ENCODE results near the gene KDM5A.

KDM5A gene

DNA sequence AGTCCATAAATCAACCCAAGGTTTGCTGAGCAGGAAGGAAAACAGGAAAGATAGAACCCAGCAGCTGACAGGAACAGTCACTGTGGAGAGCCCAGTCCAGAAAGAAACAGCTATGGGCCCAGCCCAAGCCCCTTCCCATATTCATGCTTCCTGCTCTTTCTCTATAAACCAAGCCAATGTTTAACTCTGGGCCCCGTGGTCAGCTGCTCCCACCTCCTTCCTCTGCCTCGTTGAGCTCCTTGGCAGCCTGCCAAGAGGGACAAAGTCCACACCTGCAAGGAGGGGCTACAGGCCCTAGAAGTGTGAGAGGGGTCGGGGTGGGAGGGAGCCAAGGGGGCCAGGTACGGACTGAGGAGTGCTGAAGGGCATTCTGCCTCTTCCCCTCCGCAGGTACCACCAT, 136.5 kb downstream of the KDM5A start:
- H3K27ac ChIP-seq (ENCODE audit: insufficient read depth, low read depth, low read length, poor library complexity, severe bottlenecking), result no peak overlapping the region
- no peak overlapping the region for H3K4me3 ChIP-seq (ENCODE audit: insufficient read depth, low read depth, low read length)
- H3K36me3 ChIP-seq (ENCODE audit: control insufficient read depth, insufficient read depth, low read length), result no peaks in the 10 kb centered on the region
- no peaks in the 10 kb centered on the region for H3K9me3 ChIP-seq (ENCODE audit: control insufficient read depth, low read length)
- 58 to 71% methylated on average over 4 to 5 of the region's 5 CpGs for WGBS, 2 experiments
- no peaks in the 10 kb centered on the region for H3K4me1 ChIP-seq (ENCODE audit: control insufficient read depth, insufficient read depth, low read length)
- no peaks in the 10 kb centered on the region for H3K27me3 ChIP-seq (ENCODE audit: control insufficient read depth, insufficient read depth, low read length, poor library complexity, severe bottlenecking)

DNA sequence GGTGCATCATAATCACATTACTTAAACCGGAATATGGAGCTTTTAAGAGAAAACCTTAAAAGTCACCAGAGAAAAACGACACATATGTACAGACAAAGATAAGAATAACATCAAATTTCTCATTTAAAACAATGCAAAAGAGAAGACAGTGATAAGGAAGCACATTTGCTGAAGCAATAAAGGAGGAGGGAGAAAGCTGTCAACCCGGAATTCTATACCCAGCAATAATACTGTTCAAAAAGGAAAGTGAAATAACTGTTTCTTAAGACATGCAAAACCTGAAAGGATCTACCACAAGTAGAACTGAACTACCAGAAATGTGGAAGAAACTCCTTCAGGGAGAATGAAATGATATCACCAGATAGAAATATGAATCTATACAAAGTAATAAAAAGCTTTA, 141.8 kb downstream of the KDM5A start:
- Histone ChIP-seq H3K9me3 (ENCODE audit: control insufficient read depth, low read length) (no peaks in the 10 kb centered on the region), H3K4me3 (ENCODE audit: insufficient read depth, low read depth, low read length) (no peak overlapping the region)
- 97 to 100% methylated on average over 1 to 2 of the region's 3 CpGs for WGBS, 2 experiments

DNA sequence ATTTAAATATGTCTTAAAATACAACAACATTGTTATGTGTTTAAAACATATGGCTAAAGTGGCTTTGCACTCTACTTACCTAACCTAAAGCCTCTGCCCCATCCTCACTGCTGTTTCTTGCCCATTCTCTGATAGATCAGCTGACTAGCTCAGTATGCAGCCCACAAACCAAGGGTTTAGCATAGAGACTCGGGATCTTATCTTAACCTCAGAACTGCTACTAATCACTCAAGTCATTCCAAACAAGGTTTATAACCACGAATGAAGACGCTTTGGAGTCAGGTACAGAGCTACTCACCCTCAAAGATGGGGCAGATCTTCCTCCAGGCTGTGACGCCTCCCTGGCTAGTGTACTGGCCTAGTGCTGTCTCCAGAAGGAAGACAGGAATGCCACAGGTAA, 145.7 kb downstream of the KDM5A start:
- H3K27ac ChIP-seq (ENCODE audit: insufficient read depth, low read depth, low read length, poor library complexity, severe bottlenecking), result no peak overlapping the region
- 88 to 90% methylated on average over 4 of the region's 4 CpGs for WGBS, 2 experiments

More for the DNA sequence above, 141.8 kb downstream of the KDM5A start:
- no peaks in the 10 kb centered on the region for H3K36me3 ChIP-seq (ENCODE audit: control insufficient read depth, insufficient read depth, low read length)
- H3K27ac ChIP-seq (ENCODE audit: insufficient read depth, low read depth, low read length, poor library complexity, severe bottlenecking), result no peak overlapping the region
- H3K4me1 ChIP-seq (ENCODE audit: control insufficient read depth, insufficient read depth, low read length), result no peaks in the 10 kb centered on the region
- H3K27me3 ChIP-seq (ENCODE audit: control insufficient read depth, insufficient read depth, low read length, poor library complexity, severe bottlenecking), result no peaks in the 10 kb centered on the region

DNA sequence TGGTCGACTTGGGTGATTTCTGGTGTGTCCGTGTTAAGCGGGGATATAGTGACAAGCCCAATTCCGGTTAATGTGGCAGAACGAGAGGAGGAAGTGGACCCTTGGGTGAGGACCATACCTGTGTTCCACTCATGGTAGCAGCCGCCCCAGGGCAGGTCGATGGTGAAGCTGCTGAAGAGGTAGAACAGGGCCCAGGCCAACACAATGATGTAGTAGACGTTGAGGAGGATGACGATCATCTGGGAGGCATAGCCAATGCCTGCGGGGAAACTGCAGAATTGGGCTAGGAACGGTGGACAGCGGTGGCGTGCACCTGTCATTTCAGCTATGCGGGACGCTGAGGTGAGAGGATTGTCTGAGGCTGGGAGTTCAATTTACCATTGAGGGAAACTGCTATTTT, 146.6 kb downstream of the KDM5A start:
- Histone ChIP-seq H3K27me3 (ENCODE audit: control insufficient read depth, insufficient read depth, low read length, poor library complexity, severe bottlenecking) (no peaks in the 10 kb centered on the region), H3K36me3 (ENCODE audit: control insufficient read depth, insufficient read depth, low read length) (no peaks in the 10 kb centered on the region), H3K4me3 (ENCODE audit: insufficient read depth, low read depth, low read length) (no peak overlapping the region), H3K4me1 (ENCODE audit: control insufficient read depth, insufficient read depth, low read length) (no peaks in the 10 kb centered on the region), H3K27ac (ENCODE audit: insufficient read depth, low read depth, low read length, poor library complexity, severe bottlenecking) (no peak overlapping the region), H3K9me3 (ENCODE audit: control insufficient read depth, low read length) (no peaks in the 10 kb centered on the region)
- 93 to 96% methylated on average over 15 of the region's 15 CpGs for WGBS, 2 experiments

More for the DNA sequence above, 145.7 kb downstream of the KDM5A start:
- H3K27me3 ChIP-seq (ENCODE audit: control insufficient read depth, insufficient read depth, low read length, poor library complexity, severe bottlenecking), result no peaks in the 10 kb centered on the region
- H3K36me3 ChIP-seq (ENCODE audit: control insufficient read depth, insufficient read depth, low read length), result no peaks in the 10 kb centered on the region
- H3K4me1 ChIP-seq (ENCODE audit: control insufficient read depth, insufficient read depth, low read length), result no peaks in the 10 kb centered on the region
- no peak overlapping the region for H3K4me3 ChIP-seq (ENCODE audit: insufficient read depth, low read depth, low read length)
- H3K9me3 ChIP-seq (ENCODE audit: control insufficient read depth, low read length), result no peaks in the 10 kb centered on the region

DNA sequence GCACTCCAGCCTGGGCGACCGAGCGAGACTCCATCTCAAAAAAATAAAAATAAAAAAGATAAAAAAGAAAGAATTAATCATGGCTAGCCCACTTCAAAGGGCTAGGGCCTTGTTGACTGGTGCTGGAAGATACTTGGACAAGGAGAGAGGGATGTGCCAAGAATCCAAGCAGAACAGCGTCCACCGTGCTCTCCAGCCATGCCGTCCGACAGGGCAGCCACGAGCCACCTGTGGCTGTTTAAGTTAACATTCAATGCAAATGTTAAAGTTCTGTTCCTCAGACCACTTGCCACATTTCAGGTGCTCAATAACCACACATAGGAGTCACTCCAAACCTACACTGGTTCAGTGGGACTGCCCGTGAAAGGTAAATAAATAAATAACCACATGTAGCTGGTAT, 147.9 kb downstream of the KDM5A start:
- Histone ChIP-seq H3K4me1 (ENCODE audit: control insufficient read depth, insufficient read depth, low read length) (no peaks in the 10 kb centered on the region), H3K27ac (ENCODE audit: insufficient read depth, low read depth, low read length, poor library complexity, severe bottlenecking) (no peak overlapping the region), H3K27me3 (ENCODE audit: control insufficient read depth, insufficient read depth, low read length, poor library complexity, severe bottlenecking) (no peaks in the 10 kb centered on the region), H3K4me3 (ENCODE audit: insufficient read depth, low read depth, low read length) (no peak overlapping the region), H3K9me3 (ENCODE audit: control insufficient read depth, low read length) (no peaks in the 10 kb centered on the region), H3K36me3 (ENCODE audit: control insufficient read depth, insufficient read depth, low read length) (no peaks in the 10 kb centered on the region)
- 95 to 96% methylated on average over 5 of the region's 9 CpGs for WGBS, 2 experiments

DNA sequence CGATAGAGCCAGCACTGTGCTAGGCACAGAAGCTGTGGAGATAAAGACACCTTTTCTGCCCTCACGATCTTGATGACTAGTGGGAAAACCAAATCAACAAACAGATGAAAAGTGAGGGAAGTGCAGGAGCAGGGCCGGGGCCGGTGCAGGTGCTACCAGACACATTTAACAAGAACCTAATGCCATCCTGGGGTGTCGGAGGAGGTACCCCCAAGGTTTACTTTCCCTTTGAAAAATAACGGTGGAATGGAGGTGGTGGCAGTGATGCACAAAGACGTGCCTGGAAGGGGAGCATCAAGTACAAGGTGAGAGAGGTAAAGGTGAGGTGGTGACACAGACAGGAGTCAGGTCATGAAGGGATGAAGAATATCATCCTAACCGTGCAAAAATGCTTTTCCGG, 148.6 kb downstream of the KDM5A start:
- Histone ChIP-seq H3K36me3 (ENCODE audit: control insufficient read depth, insufficient read depth, low read length) (no peaks in the 10 kb centered on the region), H3K27ac (ENCODE audit: insufficient read depth, low read depth, low read length, poor library complexity, severe bottlenecking) (no peak overlapping the region), H3K9me3 (ENCODE audit: control insufficient read depth, low read length) (no peaks in the 10 kb centered on the region), H3K27me3 (ENCODE audit: control insufficient read depth, insufficient read depth, low read length, poor library complexity, severe bottlenecking) (no peaks in the 10 kb centered on the region), H3K4me1 (ENCODE audit: control insufficient read depth, insufficient read depth, low read length) (no peaks in the 10 kb centered on the region), H3K4me3 (ENCODE audit: insufficient read depth, low read depth, low read length) (no peak overlapping the region)
- 89 to 95% methylated on average over 9 of the region's 9 CpGs for WGBS, 2 experiments

DNA sequence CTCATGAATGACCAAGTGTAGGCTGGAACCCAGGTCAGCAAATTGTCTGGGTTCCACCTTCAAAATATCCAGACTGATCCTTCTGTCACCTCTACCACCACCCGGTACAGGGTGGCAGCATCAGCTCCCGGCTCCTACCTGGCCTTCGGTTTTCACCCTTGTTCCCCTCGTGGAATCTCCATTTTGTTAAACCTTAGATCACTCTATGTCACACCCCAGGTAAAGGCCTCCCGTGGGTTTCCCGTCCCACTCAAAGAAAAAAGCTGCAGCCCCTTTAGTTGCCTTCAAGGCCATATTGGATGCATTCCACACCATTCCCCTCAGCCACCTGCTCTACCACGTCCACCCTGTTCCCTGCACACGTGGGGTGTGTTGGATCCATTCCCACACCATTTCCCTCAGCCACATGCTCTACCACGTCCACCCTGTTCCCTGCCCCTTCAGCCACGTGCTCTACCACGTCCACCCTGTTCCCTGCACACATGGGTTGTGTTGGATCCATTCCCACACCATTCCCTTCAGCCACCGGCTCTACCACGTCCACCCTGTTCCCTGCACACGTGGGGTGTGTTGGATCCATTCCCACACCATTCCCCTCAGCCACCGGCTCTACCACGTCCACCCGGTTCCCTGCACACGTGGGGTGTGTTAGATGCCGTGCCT, 150.3 kb downstream of the KDM5A start:
- Histone ChIP-seq H3K27me3 (ENCODE audit: control insufficient read depth, insufficient read depth, low read length, poor library complexity, severe bottlenecking) (no peaks in the 10 kb centered on the region), H3K9me3 (ENCODE audit: control insufficient read depth, low read length) (no peaks in the 10 kb centered on the region), H3K36me3 (ENCODE audit: control insufficient read depth, insufficient read depth, low read length) (no peaks in the 10 kb centered on the region), H3K4me1 (ENCODE audit: control insufficient read depth, insufficient read depth, low read length) (no peaks in the 10 kb centered on the region), H3K4me3 (ENCODE audit: insufficient read depth, low read depth, low read length) (no peak overlapping the region), H3K27ac (ENCODE audit: insufficient read depth, low read depth, low read length, poor library complexity, severe bottlenecking) (no peak overlapping the region)
- WGBS, 2 experiments, result 69 to 71% methylated on average over 18 to 19 of the region's 19 CpGs

DNA sequence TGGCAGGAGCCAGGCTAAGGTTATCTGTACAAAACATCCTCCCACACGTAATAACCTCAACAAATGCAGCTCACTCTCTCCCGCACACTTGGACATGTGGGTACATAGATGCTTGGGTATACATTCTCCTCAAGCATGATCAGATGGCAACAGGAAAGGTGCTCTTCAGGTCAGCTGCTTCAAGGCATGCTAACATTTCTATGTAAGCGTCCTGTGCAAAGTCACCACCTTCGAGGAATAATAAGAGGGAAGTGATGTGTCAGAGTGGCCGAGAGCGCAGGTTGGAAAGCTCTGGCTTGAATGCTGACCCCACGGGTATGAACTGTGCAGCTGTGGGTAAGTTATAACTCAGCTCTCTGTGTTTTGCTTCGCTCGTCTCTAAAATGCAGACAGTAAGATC, 151.0 kb downstream of the KDM5A start:
- no peaks in the 10 kb centered on the region for H3K4me1 ChIP-seq (ENCODE audit: control insufficient read depth, insufficient read depth, low read length)
- WGBS, 2 experiments, result 93 to 95% methylated on average over 9 of the region's 9 CpGs
- H3K27ac ChIP-seq (ENCODE audit: insufficient read depth, low read depth, low read length, poor library complexity, severe bottlenecking), result no peak overlapping the region
- H3K27me3 ChIP-seq (ENCODE audit: control insufficient read depth, insufficient read depth, low read length, poor library complexity, severe bottlenecking), result no peaks in the 10 kb centered on the region
- H3K36me3 ChIP-seq (ENCODE audit: control insufficient read depth, insufficient read depth, low read length), result no peaks in the 10 kb centered on the region
- no peaks in the 10 kb centered on the region for H3K9me3 ChIP-seq (ENCODE audit: control insufficient read depth, low read length)
- H3K4me3 ChIP-seq (ENCODE audit: insufficient read depth, low read depth, low read length), result no peak overlapping the region

DNA sequence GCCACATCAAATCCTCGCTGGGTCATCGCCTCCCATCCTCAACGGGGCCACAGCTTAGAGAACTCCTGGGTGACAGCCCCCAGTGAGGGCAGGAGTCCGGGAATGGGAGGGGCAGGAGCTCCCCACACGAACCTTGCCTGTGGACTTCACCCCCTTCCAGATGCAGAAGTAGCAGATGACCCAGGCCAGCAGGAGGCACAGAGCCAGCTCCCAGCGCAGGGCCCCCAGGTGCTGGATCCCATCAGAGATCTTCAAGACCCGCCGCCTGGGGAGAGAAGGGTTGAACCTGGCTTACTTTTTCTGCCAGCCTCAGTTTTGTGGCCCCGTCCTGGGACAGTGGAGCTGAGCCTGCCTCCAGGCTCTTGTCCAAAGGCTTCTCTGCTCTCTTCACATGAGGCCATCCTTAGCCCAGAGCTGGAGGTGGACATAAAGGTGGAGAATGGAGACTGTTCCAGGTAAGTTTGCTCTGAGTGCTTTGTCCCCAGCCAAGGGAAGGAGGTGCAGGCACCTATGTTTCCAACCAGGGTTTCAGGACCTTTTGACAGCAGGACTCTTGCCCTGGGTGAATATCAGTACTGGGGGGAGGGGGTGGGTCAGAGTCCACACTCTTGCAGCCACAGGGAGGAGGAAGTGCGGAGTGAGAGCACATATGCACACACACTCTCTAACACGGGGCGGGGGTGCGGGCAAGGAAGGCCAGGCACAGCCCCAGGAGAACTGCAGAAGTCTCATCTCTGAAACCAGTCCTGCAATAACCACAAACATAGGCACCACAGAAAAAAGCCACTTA, 151.9 kb downstream of the KDM5A start:
- no peaks in the 10 kb centered on the region for H3K9me3 ChIP-seq (ENCODE audit: control insufficient read depth, low read length)
- WGBS, 2 experiments, result 90 to 93% methylated on average over 12 to 13 of the region's 13 CpGs
- H3K4me1 ChIP-seq (ENCODE audit: control insufficient read depth, insufficient read depth, low read length), result no peaks in the 10 kb centered on the region
- H3K27ac ChIP-seq (ENCODE audit: insufficient read depth, low read depth, low read length, poor library complexity, severe bottlenecking), result no peak overlapping the region
- H3K4me3 ChIP-seq (ENCODE audit: insufficient read depth, low read depth, low read length), result no peak overlapping the region
- H3K27me3 ChIP-seq (ENCODE audit: control insufficient read depth, insufficient read depth, low read length, poor library complexity, severe bottlenecking), result peaks cover 5% of the 10 kb centered on the region
- H3K36me3 ChIP-seq (ENCODE audit: control insufficient read depth, insufficient read depth, low read length), result no peaks in the 10 kb centered on the region

DNA sequence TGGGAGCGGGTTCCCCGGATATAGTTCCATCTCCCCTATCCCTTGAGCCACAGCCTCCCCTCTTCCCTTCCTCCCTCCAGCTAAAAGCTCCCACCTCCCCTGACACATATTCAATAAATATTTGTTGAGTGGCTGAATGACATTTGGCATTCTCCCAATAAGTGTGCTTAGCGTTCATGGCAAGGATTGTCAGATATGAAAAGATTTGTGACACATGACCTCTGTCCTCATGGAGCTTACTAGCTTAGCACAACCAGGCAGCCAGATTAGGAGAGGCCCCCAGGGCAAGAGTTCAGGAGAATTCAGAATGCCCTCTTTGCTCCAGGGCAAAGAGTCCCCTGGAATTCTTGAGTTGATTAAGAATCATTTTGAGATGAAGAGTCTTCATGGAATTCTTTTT, 152.7 kb downstream of the KDM5A start:
- no peak overlapping the region for H3K4me3 ChIP-seq (ENCODE audit: insufficient read depth, low read depth, low read length)
- H3K9me3 ChIP-seq (ENCODE audit: control insufficient read depth, low read length), result no peaks in the 10 kb centered on the region
- peaks cover 5% of the 10 kb centered on the region for H3K27me3 ChIP-seq (ENCODE audit: control insufficient read depth, insufficient read depth, low read length, poor library complexity, severe bottlenecking)
- no peak overlapping the region for H3K27ac ChIP-seq (ENCODE audit: insufficient read depth, low read depth, low read length, poor library complexity, severe bottlenecking)
- H3K4me1 ChIP-seq (ENCODE audit: control insufficient read depth, insufficient read depth, low read length), result peaks cover 3% of the 10 kb centered on the region
- H3K36me3 ChIP-seq (ENCODE audit: control insufficient read depth, insufficient read depth, low read length), result no peaks in the 10 kb centered on the region
- WGBS, 2 experiments, result 99 to 100% methylated on average over 3 of the region's 3 CpGs

All from ectodermal cell (in vitro differentiated cells).